ENCODE data around the gene HS6ST3.

HS6ST3 gene

GRCh38 chr13:96819375-96819774, 729.5 kb downstream of the HS6ST3 start:
- no peak for DNase-seq (ENCODE audit: low read depth in 1 of 2, low spot score in 1 of 2)

GRCh38 chr13:96821381-96821780, 731.5 kb downstream of the HS6ST3 start:
- no peak for DNase-seq (ENCODE audit: low read depth in 1 of 2, low spot score in 1 of 2)

GRCh38 chr13:96821971-96822370, 732.1 kb downstream of the HS6ST3 start:
- DNase-seq (ENCODE audit: low read depth in 1 of 2, low spot score in 1 of 2), result no peak

GRCh38 chr13:96822895-96823294, 733.0 kb downstream of the HS6ST3 start:
- no peak for DNase-seq (ENCODE audit: low read depth in 1 of 2, low spot score in 1 of 2)

- no peak for DNase-seq (ENCODE audit: low read depth in 1 of 2, low spot score in 1 of 2)
These were observed 734.2 kb downstream of the HS6ST3 start for GRCh38 chr13:96824140-96824539.

GRCh38 chr13:96825653-96826052, 735.7 kb downstream of the HS6ST3 start:
- DNase-seq (ENCODE audit: low read depth in 1 of 2, low spot score in 1 of 2), result no peak

- DNase-seq (ENCODE audit: low read depth in 1 of 2, low spot score in 1 of 2), result no peak
These were observed 744.7 kb downstream of the HS6ST3 start for GRCh38 chr13:96834626-96835025.

- DNase-seq (ENCODE audit: low read depth in 1 of 2, low spot score in 1 of 2), result no peak
These were observed 745.6 kb downstream of the HS6ST3 start for GRCh38 chr13:96835546-96835945.

- DNase-seq (ENCODE audit: low read depth in 1 of 2, low spot score in 1 of 2), result no peak
These were observed 746.8 kb downstream of the HS6ST3 start for GRCh38 chr13:96836733-96837132.

- DNase-seq (ENCODE audit: low read depth in 1 of 2, low spot score in 1 of 2), result no peak
These were observed 747.9 kb downstream of the HS6ST3 start for GRCh38 chr13:96837809-96838208.

- DNase-seq (ENCODE audit: low read depth in 1 of 2, low spot score in 1 of 2), result no peak
These were observed 754.3 kb downstream of the HS6ST3 start for GRCh38 chr13:96844195-96844594.

- DNase-seq (ENCODE audit: low read depth in 1 of 2, low spot score in 1 of 2), result no peak
These were observed 754.7 kb downstream of the HS6ST3 start for GRCh38 chr13:96844616-96845015.

- no peak for DNase-seq (ENCODE audit: low read depth in 1 of 2, low spot score in 1 of 2)
These were observed 758.4 kb downstream of the HS6ST3 start for GRCh38 chr13:96848286-96848685.

GRCh38 chr13:96849091-96849490, 759.2 kb downstream of the HS6ST3 start:
- DNase-seq (ENCODE audit: low read depth in 1 of 2, low spot score in 1 of 2), result no peak

- no peak for DNase-seq (ENCODE audit: low read depth in 1 of 2, low spot score in 1 of 2)
These were observed 760.7 kb downstream of the HS6ST3 start for GRCh38 chr13:96850538-96851145.

GRCh38 chr13:96851856-96852445, 762.0 kb downstream of the HS6ST3 start:
- DNase-seq (ENCODE audit: low read depth in 1 of 2, low spot score in 1 of 2), result no peak

GRCh38 chr13:96858133-96858826, 768.4 kb downstream of the HS6ST3 start:
- DNase-seq (ENCODE audit: low read depth in 1 of 2, low spot score in 1 of 2), result no peak

GRCh38 chr13:96860882-96861281, 771.0 kb downstream of the HS6ST3 start:
- no peak for DNase-seq (ENCODE audit: low read depth in 1 of 2, low spot score in 1 of 2)

- no peak for DNase-seq (ENCODE audit: low read depth in 1 of 2, low spot score in 1 of 2)
These were observed 772.2 kb downstream of the HS6ST3 start for GRCh38 chr13:96862093-96862492.

GRCh38 chr13:96862999-96863398, 773.1 kb downstream of the HS6ST3 start:
- no peak for DNase-seq (ENCODE audit: low read depth in 1 of 2, low spot score in 1 of 2)

GRCh38 chr13:96871469-96871868, 781.6 kb downstream of the HS6ST3 start:
- no peak for DNase-seq (ENCODE audit: low read depth in 1 of 2, low spot score in 1 of 2)

- DNase-seq (ENCODE audit: low read depth in 1 of 2, low spot score in 1 of 2), result no peak
These were observed 790.5 kb downstream of the HS6ST3 start for GRCh38 chr13:96880419-96880818.

Data from activated T-helper 1 cell treated with anti-CD3 and anti-CD28 coated beads, Interleukin-2, amount 50 U/mL, for 16 hours (primary cell).